COLO829 (cell line): ENCODE measurements around the gene GP5.

ENCODE experiments used
- DNase-seq: peaks from one replicate; pipeline ENCODE4 v3.0.0; 2012; ENCODE audit warnings: low spot score

Gene GP5

DNA sequence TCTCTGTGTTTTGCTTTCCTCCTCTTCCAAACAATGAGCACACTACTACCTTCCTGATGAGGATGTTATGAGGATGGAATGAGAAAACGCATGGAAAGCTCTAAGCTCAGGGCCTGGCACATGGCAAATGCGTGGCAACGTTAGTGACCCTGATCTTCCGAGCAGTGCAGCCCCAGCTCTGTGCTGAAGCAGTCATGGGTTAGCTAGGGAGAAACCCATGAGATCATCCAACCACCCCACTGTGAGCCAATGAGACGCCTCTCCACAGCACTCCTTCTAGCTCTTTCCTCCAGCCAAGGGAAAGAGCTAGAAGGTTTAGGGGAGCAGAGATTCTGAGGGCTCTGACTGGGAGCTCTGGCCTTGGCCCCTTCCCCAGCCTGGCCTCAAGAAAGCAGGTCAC lies 52.4 kb downstream of the GP5 start:
- DNase-seq: no peak

DNA sequence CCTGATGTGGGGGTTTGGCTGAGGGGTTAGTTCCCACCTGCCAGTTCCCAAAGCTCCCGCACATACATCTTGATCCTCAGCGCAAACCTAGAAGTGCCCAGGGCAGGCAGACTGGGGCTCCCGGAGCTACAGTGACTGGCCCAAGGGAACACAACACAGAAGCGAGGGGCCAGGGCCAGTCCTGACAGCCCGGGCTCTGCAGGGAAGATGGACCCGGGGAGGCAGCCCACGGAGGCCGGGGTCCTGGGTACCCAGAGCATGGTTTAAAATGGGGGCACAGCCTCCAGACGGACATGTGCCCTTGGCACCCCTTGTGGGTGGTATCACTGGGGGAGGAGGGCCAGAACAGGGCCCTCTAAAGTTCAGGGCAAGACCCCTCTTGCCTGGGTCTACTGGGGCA lies 53.0 kb downstream of the GP5 start:
- no peak for DNase-seq
